DMS79 treated with DMSO at 0.1 percent for 48 hours (cell line): ENCODE results near the gene GMEB2.
A peak's percentile ranks its signal among the peaks of the same experiment; 100 is the strongest.
"Not testable (repeated sequence)": the region's sequence is repeated elsewhere in the genome, so short reads cannot be mapped to it uniquely, and the experiment has no call there.

ENCODE experiments used
- DNase-seq: peaks from one replicate; lab custom pipeline; 2025; lab: John Stamatoyannopoulos, UW

GMEB2 gene

GRCh38 chr20:63559485-63560332 lies 67.2 kb downstream of the GMEB2 start:
- not testable (repeated sequence) for DNase-seq

- DNase-seq, result no peak
Measured at GRCh38 chr20:63558804-63559484, 68.0 kb downstream of the GMEB2 start.

DNA sequence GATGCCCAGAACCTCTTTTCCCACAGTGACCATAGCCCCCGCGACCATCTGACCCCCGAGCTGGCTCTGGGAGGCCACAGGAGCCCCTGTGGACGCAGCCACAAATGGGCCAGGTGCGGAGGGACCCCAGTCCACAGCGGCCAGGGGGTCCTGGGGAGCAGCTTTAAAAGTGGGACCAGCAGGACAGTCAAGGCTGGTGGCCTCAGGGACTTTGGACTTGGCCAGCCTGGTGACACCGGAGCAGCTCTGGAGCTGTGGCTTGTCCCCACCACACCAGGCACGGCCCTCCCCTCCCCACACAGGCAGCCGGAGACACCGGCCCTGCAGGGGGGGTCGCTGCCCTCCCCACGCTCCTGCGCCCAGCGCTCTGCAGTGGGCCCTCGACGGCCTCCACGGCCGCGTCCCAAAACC lies 69.4 kb downstream of the GMEB2 start:
- no peak for DNase-seq

- DNase-seq, result no peak
Measured at GRCh38 chr20:63556873-63557478, 69.9 kb downstream of the GMEB2 start.

- no peak for DNase-seq
Measured at GRCh38 chr20:63555661-63556381, 71.1 kb downstream of the GMEB2 start.

DNA sequence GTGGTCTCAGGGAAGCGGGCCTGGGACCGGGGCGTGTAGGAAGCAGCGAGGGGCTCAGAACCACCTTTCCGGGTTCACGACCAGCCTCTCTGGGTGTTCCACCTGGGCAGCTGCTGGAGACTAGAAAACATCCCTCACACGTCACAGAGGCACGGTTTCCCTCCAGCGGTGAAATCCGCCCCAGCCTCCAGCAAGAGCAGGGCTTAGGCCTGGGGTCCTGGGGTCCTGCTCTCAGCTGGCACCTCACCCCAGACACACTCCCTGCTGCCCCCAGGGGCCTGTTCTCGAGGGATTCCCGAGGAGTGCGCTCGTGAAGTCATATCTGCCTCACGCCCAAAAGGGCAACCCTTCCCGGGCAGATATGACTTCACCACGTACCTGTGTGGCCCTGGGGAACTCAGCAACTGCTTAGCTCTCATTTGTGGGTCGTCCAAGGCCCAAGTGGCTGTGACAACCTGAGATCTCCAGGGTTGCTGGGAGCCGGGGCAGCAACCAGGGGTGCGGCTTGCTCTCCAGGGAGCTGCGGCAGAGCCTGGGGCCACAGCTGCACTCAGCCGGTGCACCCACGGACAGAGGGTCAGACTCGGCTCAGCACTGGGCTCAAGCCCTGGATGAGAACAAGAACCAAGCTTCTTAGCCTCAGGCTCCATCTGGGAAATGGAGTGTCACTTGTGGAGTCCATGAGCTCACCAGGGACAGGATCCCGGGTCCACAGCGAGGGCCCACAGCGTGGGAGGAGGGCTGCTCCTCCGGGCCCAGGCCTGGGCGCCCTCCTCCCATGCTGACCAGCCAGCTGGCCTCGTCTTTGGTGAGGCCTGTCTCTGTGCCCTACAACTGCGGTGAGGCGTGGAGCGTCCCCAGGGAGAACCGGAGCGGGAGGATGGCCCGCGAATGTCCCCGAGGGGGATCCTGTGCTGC lies 72.3 kb downstream of the GMEB2 start:
- DNase-seq, result no peak

DNA sequence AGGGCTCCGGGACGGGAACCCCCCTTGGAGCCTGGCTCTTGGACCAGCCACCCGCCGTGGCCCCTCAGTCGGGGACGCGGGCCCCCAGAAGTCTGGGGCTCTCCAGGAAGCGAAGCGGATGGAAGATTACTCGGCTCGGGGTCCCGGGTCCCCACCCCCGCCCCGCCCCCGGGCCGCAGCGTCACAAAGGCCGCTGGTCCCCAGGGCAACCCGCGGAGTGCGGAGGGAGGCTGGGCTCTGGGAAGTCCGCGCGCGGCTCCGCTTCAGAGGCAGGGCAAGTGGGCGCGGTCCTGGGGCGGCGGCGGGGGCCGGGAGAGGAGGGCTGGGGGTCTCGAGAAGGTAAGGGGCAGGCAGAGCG lies 73.0 kb downstream of the GMEB2 start, which contains the start of gene FNDC11:
FNDC11 (plus strand) TSS at position 227 of the 358 bp plus-strand sequence. CDS start 1,505 bp downstream, outside the sequence.
- DNase-seq, result peak; percentile 34

DNA sequence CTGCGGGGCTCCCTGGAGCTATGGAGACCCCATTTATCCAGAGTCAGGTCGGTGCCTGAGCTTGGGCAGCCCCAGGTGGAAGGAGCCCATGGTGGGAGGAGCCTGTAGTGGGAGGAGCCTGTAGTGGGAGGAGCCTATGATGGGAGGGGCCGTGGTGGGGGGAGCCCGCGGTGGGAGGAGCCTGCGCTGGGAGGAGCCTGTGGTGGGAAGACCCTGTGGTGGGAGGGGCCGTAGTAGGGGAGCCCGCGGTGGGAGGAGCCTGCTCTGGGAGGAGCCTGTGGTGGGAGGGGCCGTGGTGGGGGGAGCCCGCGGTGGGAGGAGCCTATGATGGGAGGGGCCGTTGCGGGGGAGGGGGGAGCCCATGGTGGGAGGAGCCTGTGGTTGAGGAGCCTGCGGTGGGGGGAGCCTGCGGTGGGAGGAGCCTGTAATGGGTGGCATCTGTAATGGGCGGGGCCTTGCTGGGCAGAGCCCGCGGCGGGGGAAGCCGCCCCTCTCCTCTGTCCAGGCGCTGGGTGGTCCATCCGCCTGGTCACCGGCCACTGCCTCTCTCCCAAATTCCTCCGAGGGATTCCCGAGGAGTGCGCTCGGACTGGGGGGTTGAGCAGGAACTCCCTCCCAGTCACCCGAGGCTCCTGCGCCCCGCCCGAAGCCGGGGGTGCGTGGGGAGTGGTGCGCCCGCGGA lies 73.5 kb downstream of the GMEB2 start:
- peak; percentile 39 for DNase-seq

- no peak for DNase-seq
Measured at GRCh38 chr20:63552481-63553249, 74.2 kb downstream of the GMEB2 start.

DNA sequence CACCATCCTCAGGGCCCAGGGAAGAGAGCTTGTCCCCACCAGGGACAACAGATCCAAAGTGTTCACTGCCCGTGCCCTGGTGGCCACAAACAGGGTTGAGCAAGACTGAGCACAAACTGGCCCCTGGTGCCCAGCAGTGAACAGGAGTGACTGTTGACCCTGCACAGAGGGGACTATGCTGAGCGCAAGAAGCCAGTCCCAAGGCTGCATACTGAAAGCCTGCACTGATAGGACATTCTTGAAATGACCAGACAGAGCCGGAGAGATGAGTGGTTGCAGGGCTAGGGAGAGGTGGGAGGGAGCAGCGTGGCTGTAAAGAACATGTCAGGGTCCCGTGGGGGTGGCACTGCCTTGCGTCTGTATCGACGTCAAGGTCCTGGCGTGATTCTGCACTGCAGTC lies 75.8 kb downstream of the GMEB2 start:
- no peak for DNase-seq

DNA sequence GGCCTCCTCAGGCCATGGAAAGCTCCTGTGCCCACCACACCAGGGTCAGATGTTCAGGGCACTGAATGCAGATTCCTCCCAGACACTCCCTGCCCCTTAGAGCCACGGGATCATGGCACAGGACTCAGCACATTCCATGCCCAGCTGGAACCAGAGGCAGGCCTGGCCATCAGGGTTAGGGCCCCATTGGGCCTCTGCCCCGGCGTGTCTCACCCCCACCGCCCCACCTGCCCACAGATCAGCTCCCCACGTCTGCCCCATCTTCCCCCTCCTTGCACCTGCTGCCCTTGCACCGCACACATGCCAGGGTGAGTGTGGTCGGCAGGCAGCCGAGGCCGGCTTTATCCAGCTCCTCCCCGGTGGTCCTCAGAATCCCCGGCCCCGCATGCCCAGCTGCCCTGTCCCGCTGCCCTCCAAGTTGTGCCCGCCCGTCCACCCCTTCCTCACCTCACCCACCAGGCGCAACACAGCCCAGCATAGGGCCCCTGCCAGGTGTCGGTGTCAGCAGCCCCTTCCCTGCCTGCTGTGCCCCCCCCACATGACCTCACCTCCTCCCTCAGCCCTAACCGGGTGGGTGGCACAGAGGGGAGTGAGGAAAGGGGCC lies 77.1 kb downstream of the GMEB2 start:
- DNase-seq, result no peak

- DNase-seq, result no peak
Measured at GRCh38 chr20:63549019-63549418, 77.9 kb downstream of the GMEB2 start.

- no peak for DNase-seq
Measured at GRCh38 chr20:63548542-63548941, 78.4 kb downstream of the GMEB2 start.

GRCh38 chr20:63547725-63548480 lies 79.0 kb downstream of the GMEB2 start, which contains the start of gene SRMS:
Gene SRMS, minus strand, starts transcription at chr20:63547749. Its CDS starts 286 bp downstream, at chr20:63547463.
- no peak for DNase-seq

- DNase-seq, result no peak
Measured at GRCh38 chr20:63546956-63547724, 79.8 kb downstream of the GMEB2 start.

- no peak for DNase-seq
Measured at GRCh38 chr20:63546256-63546955, 80.5 kb downstream of the GMEB2 start.

DNA sequence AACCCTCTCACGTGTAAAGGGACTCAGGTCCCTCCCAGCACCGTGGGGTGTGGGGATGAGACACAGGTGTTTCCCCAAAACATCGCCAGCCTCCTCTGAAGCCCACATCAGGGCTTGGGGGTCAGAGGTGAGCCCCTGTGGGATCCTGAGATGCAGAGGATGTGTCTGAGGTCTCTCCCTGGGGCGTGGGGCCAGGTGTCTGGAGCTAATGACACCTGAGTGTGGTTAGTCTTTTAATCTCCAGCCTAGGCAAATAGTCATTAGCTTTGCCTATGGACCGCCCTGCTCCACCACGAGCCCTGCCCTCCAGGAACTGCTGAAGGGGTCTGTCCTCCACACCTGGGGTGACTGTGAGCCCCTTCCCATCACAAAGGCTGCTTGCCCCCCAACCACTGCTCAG lies 81.1 kb downstream of the GMEB2 start:
- no peak for DNase-seq
